GM23248 (cell line): ENCODE data around the gene MBNL3. TPM values are rescaled to one million over a fixed set of nuclear protein-coding genes. Genes with fewer than 3 reads are reported as not detected.

Source experiments
- DNase-seq: peaks from one replicate; pipeline ENCODE4 v3.0.0-alpha.2; 2015
- H2AFZ ChIP-seq: fragments of 200-600 bp; sonication (generic); 2 replicates; pipeline ENCODE4 v1.6.1; 2016; ENCODE audit warnings: antibody characterized with exemption
- H3F3A ChIP-seq: fragments of 200-600 bp; sonication (generic); 2 replicates; pipeline ENCODE4 v1.6.1; 2016; ENCODE audit warnings: mild to moderate bottlenecking, antibody characterized with exemption, mixed run types; ENCODE audit not compliant: insufficient read depth
- H3K27ac ChIP-seq: fragments of 200-600 bp; sonication (generic); 2 replicates; pipeline ENCODE4 v1.5.1; 2016; ENCODE audit warnings: mild to moderate bottlenecking
- H3K27me3 ChIP-seq: fragments of 200-600 bp; sonication (generic); replicated peaks from 2 replicates; pipeline ENCODE4 v1.6.1; 2016; ENCODE audit warnings: mild to moderate bottlenecking; ENCODE audit not compliant: insufficient read depth
- H3K36me3 ChIP-seq: fragments of 200-600 bp; sonication (generic); 2 replicates; pipeline ENCODE4 v1.6.1; 2016; ENCODE audit warnings: low read depth, mild to moderate bottlenecking
- H3K4me1 ChIP-seq: fragments of 200-600 bp; sonication (generic); 2 replicates; pipeline ENCODE4 v1.6.1; 2016; ENCODE audit warnings: mild to moderate bottlenecking; ENCODE audit not compliant: insufficient read depth
- H3K4me2 ChIP-seq: fragments of 200-600 bp; sonication (generic); one replicate; pipeline ENCODE4 v1.6.1; 2016; ENCODE audit warnings: mild to moderate bottlenecking; ENCODE audit not compliant: unreplicated experiment
- H3K4me3 ChIP-seq: fragments of 200-600 bp; sonication (generic); 2 replicates; pipeline ENCODE4 v1.5.1; 2016; ENCODE audit warnings: mild to moderate bottlenecking
- H3K79me2 ChIP-seq: fragments of 200-600 bp; sonication (generic); 2 replicates; pipeline ENCODE4 v1.6.1; 2016; ENCODE audit warnings: mild to moderate bottlenecking; ENCODE audit not compliant: insufficient read depth
- H3K9ac ChIP-seq: fragments of 200-600 bp; sonication (generic); 2 replicates; pipeline ENCODE4 v1.6.1; 2016; ENCODE audit warnings: mild to moderate bottlenecking
- H3K9me2 ChIP-seq: fragments of 200-600 bp; sonication (generic); 2 replicates; pipeline ENCODE4 v1.6.1; 2016; ENCODE audit warnings: mixed run types, mild to moderate bottlenecking, moderate library complexity; ENCODE audit not compliant: insufficient read depth
- H3K9me3 ChIP-seq: fragments of 200-600 bp; sonication (generic); one replicate; pipeline ENCODE4 v1.6.1; 2017; ENCODE audit warnings: low read depth
- H4K20me1 ChIP-seq: fragments of 200-600 bp; sonication (generic); 2 replicates; pipeline ENCODE4 v1.6.0; 2016; ENCODE audit not compliant: insufficient read depth
- EZH2 ChIP-seq: fragments of 200-600 bp; sonication (generic); IDR thresholded peaks from 2 replicates; pipeline ENCODE4 v1.6.1; 2018; ENCODE audit warnings: antibody characterized with exemption, mild to moderate bottlenecking; ENCODE audit not compliant: insufficient read depth, poor library complexity, severe bottlenecking
- EZH2phosphoT487 ChIP-seq: fragments of 200-600 bp; sonication (generic); IDR thresholded peaks from 2 replicates; pipeline ENCODE4 v1.6.1; 2018; ENCODE audit warnings: antibody characterized with exemption, moderate library complexity, mild to moderate bottlenecking, low read depth; ENCODE audit not compliant: insufficient read depth
- WGBS, 2 experiments: methylation state at CpG; one replicate each; pipeline ENCODE4 v1.1.6; 2015 to 2017; ENCODE audit warnings: low lambda C conversion rate in 2 of 2, low coverage in 1 of 2; ENCODE audit errors: missing lambda C conversion rate in 2 of 2; 5-methylcytosine and 5-hydroxymethylcytosine counted together
- in situ Hi-C: fragments of 300-500 bp; cut with MboI; formaldehyde crosslinking; loops from 2 replicates; pipeline ENCODE4 v1.15.0; 2020
- polyA plus RNA-seq: library from polyadenylated mRNA; unstranded; fragments of >200 nt; fragmentation: Nextera tagmentation; extraction: Ambion mirVana; gene quantifications from 2 replicates; pipeline ENCODE4 v1.2.1, GENCODE V29; 2016
- total RNA-seq: library from RNA; depleted of rRNA; stranded (reverse); fragments of >200 nt; shearing (Covaris generic); gene quantifications from 2 replicates; pipeline ENCODE4 v1.2.3, GENCODE V29; 2014

MBNL3 gene
- total and polyA plus RNA-seq, 2 experiments from 2014 or later, result 0.88 to 2.4 TPM

DNA sequence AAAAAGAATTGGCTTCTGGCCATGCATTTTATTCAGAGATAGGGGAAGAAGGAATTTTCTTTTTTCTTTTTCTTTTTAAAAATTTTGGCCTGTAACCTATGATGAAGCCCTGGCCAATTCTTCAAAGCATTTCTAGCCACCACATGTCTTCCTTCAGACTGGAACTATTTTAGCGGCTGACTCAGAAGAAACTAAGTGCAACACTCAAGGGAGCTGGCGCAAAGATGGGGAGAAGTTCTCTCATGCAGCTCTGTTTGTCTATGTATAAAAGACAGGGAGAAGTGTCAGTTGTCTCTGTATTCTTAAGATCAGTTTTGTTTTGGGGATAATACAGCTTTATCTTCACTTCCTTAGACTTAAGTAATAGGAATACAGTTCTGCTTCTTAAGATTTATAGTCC is 46.1 kb downstream of the MBNL3 start:
- WGBS, 2 experiments, result 48 to 58% methylated on average over 2 of the region's 2 CpGs
- H3K4me1 ChIP-seq, result peaks cover 3% of the 10 kb centered on the region; the same call in 1 of the 2 replicates
- no peak overlapping the region for H3K9ac ChIP-seq
- TF ChIP-seq EZH2 (no peak), EZH2phosphoT487 (no peak)
- no peaks in the 10 kb centered on the region for H3K9me3 ChIP-seq
- H3K27me3 ChIP-seq, result no peaks in the 10 kb centered on the region
- H2AFZ ChIP-seq, result no peak overlapping the region
- H3K36me3 ChIP-seq, result no peaks in the 10 kb centered on the region
- H3F3A ChIP-seq, result no peaks in the 10 kb centered on the region
- H4K20me1 ChIP-seq, result no peaks in the 10 kb centered on the region
- in situ Hi-C loops, result no loop called here
- H3K9me2 ChIP-seq, result no peaks in the 10 kb centered on the region
- peak; percentile 37 for DNase-seq
- no peak overlapping the region for H3K27ac ChIP-seq
- no peak overlapping the region for H3K4me2 ChIP-seq
- H3K79me2 ChIP-seq, result no peaks in the 10 kb centered on the region
- no peak overlapping the region for H3K4me3 ChIP-seq

DNA sequence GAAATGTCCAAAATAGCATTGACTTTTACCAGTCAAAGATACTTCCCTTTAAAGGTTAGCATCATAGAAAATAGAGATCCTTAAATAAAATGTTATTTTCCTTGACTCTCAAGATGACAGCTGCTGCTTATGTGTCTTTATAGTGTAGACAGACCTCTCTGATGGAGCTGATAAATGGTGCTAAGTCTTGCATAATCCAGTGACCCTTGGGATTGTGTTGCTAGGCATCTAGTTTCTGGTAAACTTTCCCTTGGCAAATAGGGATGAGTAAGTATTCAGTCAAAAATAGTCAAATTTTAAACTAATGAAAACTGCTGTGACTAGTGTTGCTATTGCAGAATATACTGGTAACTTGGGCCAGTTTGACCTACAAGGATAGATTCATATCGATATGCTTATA is 53.6 kb downstream of the MBNL3 start:
- no peak overlapping the region for H2AFZ ChIP-seq
- TF ChIP-seq EZH2 (no peak), EZH2phosphoT487 (no peak)
- no peaks in the 10 kb centered on the region for H3K9me2 ChIP-seq
- DNase-seq, result peak; percentile 22
- no peaks in the 10 kb centered on the region for H3K9me3 ChIP-seq
- H3K27me3 ChIP-seq, result no peaks in the 10 kb centered on the region
- H3K79me2 ChIP-seq, result no peaks in the 10 kb centered on the region
- H3K4me3 ChIP-seq, result no peak overlapping the region
- H3K4me1 ChIP-seq, result no peaks in the 10 kb centered on the region
- H3K36me3 ChIP-seq, result no peaks in the 10 kb centered on the region
- H3K27ac ChIP-seq, result no peak overlapping the region
- H3K9ac ChIP-seq, result no peak overlapping the region
- H3K4me2 ChIP-seq, result no peak overlapping the region
- H3F3A ChIP-seq, result no peaks in the 10 kb centered on the region
- no peaks in the 10 kb centered on the region for H4K20me1 ChIP-seq
- 8 to 14% methylated on average over 1 of the region's 1 CpG for WGBS, 2 experiments
- in situ Hi-C loops, result no loop called here

DNA sequence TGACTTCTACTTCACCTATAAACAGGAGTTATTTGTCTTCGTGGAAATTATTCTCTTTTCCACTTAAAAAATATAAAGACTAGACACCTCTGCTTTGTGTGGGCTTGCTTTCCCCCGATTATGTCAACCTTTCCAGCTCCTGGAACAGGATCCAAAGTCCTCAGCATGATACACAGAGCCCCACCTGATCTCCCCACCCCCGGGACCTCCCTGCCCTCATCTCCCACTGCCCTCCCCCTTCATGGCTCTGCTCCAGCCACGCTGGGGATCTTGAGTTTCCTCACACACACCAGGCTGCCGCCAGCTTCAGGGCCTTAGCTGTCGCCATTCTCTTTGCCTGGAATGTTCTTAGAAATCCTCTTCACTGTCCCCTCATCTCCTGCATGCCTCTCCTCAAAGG is 55.3 kb downstream of the MBNL3 start:
- Histone ChIP-seq H2AFZ (no peak overlapping the region), H3K79me2 (no peaks in the 10 kb centered on the region), H3K27me3 (no peaks in the 10 kb centered on the region), H3K4me2 (no peak overlapping the region), H3K36me3 (no peaks in the 10 kb centered on the region), H3K4me1 (no peaks in the 10 kb centered on the region), H3K9me2 (no peaks in the 10 kb centered on the region), H3F3A (no peaks in the 10 kb centered on the region), H3K9ac (no peak overlapping the region), H3K4me3 (no peak overlapping the region), H4K20me1 (no peaks in the 10 kb centered on the region), H3K9me3 (no peaks in the 10 kb centered on the region), H3K27ac (no peak overlapping the region)
- 65 to 75% methylated on average over 4 to 5 of the region's 6 CpGs for WGBS, 2 experiments
- TF ChIP-seq EZH2 (no peak), EZH2phosphoT487 (no peak)
- in situ Hi-C loops, result no loop called here
- no peak for DNase-seq

DNA sequence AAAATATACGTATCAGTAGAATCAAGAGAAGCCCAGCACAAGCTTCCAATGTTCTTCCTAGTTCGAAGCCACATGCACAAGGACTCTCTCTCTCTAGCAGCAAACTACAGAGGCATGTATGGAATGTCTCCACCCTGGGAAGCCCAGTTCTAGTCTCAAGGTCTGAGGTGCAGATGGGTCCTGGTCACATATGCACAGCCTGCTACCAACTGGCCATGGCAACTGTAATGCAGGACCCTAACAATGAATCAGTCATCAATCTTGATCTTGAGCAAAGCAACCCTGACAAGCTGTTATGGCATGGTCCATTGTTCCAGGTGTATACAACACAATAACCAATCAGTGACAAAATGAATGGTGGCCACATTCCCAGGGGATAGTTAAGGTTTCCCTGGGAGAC is 55.8 kb downstream of the MBNL3 start:
- Histone ChIP-seq H3K36me3 (no peaks in the 10 kb centered on the region), H3K27me3 (no peaks in the 10 kb centered on the region), H3K9me2 (no peaks in the 10 kb centered on the region), H4K20me1 (no peaks in the 10 kb centered on the region), H3K4me3 (no peak overlapping the region), H3K79me2 (no peaks in the 10 kb centered on the region), H3K4me2 (no peak overlapping the region), H3K4me1 (no peaks in the 10 kb centered on the region), H3F3A (no peaks in the 10 kb centered on the region), H3K27ac (no peak overlapping the region), H3K9ac (no peak overlapping the region), H2AFZ (no peak overlapping the region), H3K9me3 (no peaks in the 10 kb centered on the region)
- TF ChIP-seq EZH2 (no peak), EZH2phosphoT487 (no peak)
- DNase-seq, result no peak
- in situ Hi-C loops, result no loop called here
- WGBS, 2 experiments, result 95 to 100% methylated on average over 2 of the region's 2 CpGs

DNA sequence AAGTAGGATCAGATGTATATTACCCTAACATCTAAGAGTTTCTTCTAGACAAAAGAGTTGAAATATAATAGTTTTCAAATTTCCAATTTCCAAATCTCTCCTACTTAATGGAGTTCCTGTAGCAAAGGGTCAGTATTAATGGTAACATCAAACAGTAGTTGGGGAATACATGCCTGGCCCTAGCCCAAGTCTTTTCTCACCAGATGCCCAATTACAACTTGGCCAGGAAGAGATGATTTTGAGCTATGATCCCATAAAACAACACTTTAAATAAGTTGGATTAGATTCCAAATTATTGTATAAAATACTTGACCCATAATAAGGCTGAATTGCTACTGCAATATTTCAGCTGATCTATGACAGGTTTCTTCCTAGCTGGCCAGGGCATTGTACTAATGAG is 59.9 kb downstream of the MBNL3 start:
- Histone ChIP-seq H3K4me1 (peaks cover 8% of the 10 kb centered on the region), H3K36me3 (no peaks in the 10 kb centered on the region), H3K9me2 (no peaks in the 10 kb centered on the region), H2AFZ (no peak overlapping the region), H3K9ac (no peak overlapping the region), H3K27me3 (no peaks in the 10 kb centered on the region), H3F3A (no peaks in the 10 kb centered on the region), H3K27ac (no peak overlapping the region), H3K79me2 (no peaks in the 10 kb centered on the region), H3K4me3 (no peak overlapping the region), H3K9me3 (no peaks in the 10 kb centered on the region), H4K20me1 (no peaks in the 10 kb centered on the region), H3K4me2 (no peak overlapping the region)
- no peak for DNase-seq
- TF ChIP-seq EZH2phosphoT487, result no peak
- TF ChIP-seq EZH2, result no peak
- in situ Hi-C loops, result no loop called here
